ENCODE results near the gene CD101. TPM values are rescaled to one million over a fixed set of nuclear protein-coding genes. Genes with fewer than 3 reads are reported as not detected.

The CD101 gene
- total and polyA plus RNA-seq, 7 donors, result 0.03 to 1.0 (median 0.29) TPM; not detected in 1

DNA sequence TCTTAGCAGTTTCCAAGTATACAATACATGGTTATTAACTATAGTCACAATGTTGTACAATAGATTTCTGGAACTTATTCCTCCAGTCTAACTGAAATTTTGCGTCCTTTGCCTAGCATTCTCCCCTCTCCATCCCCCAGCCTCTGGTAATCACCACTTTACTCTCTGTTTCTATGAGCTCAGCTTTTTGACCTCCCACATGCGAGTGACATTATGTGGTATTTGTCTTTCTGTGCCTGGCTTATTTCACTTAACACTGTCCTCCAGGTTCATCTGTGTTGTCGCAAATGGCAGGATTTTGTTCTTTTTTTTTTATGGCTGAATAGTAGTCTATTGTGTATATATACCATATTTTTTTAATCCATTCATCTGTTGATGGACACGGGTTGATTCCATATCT, 43.9 kb upstream of the CD101 start:
- no peaks in the 10 kb centered on the region for H3K27me3 ChIP-seq (ENCODE audit: insufficient read depth in 3 of 3, low read length in 2 of 3)
- no peaks in the 10 kb centered on the region for H3K4me1 ChIP-seq
- DNase-seq, result no peak
- no peaks in the 10 kb centered on the region for H3K9me3 ChIP-seq
- TF ChIP-seq, protein P1, sequence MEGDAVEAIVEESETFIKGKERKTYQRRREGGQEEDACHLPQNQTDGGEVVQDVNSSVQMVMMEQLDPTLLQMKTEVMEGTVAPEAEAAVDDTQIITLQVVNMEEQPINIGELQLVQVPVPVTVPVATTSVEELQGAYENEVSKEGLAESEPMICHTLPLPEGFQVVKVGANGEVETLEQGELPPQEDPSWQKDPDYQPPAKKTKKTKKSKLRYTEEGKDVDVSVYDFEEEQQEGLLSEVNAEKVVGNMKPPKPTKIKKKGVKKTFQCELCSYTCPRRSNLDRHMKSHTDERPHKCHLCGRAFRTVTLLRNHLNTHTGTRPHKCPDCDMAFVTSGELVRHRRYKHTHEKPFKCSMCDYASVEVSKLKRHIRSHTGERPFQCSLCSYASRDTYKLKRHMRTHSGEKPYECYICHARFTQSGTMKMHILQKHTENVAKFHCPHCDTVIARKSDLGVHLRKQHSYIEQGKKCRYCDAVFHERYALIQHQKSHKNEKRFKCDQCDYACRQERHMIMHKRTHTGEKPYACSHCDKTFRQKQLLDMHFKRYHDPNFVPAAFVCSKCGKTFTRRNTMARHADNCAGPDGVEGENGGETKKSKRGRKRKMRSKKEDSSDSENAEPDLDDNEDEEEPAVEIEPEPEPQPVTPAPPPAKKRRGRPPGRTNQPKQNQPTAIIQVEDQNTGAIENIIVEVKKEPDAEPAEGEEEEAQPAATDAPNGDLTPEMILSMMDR (IDR thresholded peaks at IDR 0.05), result no peak
- WGBS, 3 donors, result 91 to 97% (median 96%) methylated on average over 4 of the region's 4 CpGs
- H3K4me3 ChIP-seq, result no peak overlapping the region
- H3K27ac ChIP-seq, result no peak overlapping the region
- no peak for ATAC-seq
- intact Hi-C loops (cut with DNase I), result no loop called here
- H3K36me3 ChIP-seq (ENCODE audit: insufficient read depth in 1 of 2, low read depth in 1 of 2), result no peaks in the 10 kb centered on the region

DNA sequence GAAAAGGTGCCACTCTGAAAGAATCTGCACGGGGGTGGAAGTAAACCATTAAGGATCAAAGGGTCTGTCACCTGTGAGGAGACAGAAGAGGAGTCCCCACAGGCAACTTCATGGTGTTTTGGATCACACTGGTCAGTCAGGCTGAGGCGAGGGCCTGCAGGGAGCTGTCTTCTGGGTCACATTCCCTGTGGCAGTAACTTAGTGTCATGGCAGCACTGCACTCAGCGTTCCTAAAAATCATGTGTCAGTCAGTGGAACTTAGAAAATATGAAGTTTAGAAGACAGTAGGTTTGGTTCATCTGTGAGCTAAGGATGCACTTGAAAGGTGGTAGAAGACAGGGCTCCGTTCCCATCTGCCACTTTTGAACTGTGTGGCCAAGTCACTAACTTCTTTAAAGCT, 43.5 kb upstream of the CD101 start:
- no peak for DNase-seq
- no peak for ATAC-seq
- Histone ChIP-seq H3K4me3 (no peak overlapping the region), H3K9me3 (no peaks in the 10 kb centered on the region), H3K4me1 (no peaks in the 10 kb centered on the region), H3K27ac (no peak overlapping the region), H3K36me3 (ENCODE audit: insufficient read depth in 1 of 2, low read depth in 1 of 2) (no peaks in the 10 kb centered on the region), H3K27me3 (ENCODE audit: insufficient read depth in 3 of 3, low read length in 2 of 3) (no peaks in the 10 kb centered on the region)
- TF ChIP-seq, protein P1 (IDR thresholded peaks at IDR 0.05), result no peak
- intact Hi-C loops (cut with DNase I), result no loop called here
- WGBS, 3 donors, result 83 to 84% (median 84%) methylated on average over 4 of the region's 4 CpGs

DNA sequence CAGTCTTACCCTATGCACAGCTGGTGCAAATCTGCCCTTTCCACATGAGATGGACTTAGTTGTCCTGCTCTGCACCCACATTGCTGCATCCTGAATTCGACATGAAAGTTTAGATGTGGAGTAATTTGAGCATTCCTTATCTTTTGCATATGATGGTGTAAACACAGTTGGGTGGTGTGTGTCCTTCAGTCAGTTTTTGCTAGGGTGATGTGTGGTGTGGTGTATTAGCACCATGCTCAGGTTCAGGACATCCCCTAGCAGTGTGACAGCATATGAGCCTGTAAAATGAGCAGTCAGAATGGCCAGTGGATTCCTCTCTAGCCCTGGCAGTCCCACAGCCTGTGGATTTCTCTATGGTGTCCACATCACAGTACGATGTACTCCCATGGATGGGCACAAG, 42.6 kb upstream of the CD101 start:
- Histone ChIP-seq H3K4me1 (no peaks in the 10 kb centered on the region), H3K4me3 (no peak overlapping the region), H3K9me3 (no peaks in the 10 kb centered on the region), H3K36me3 (ENCODE audit: insufficient read depth in 1 of 2, low read depth in 1 of 2) (no peaks in the 10 kb centered on the region), H3K27ac (no peak overlapping the region), H3K27me3 (ENCODE audit: insufficient read depth in 3 of 3, low read length in 2 of 3) (no peaks in the 10 kb centered on the region)
- intact Hi-C loops (cut with DNase I), result no loop called here
- TF ChIP-seq, protein P1 (IDR thresholded peaks at IDR 0.05), result no peak
- ATAC-seq, result no peak
- no peak for DNase-seq
- WGBS, 3 donors, result 75 to 88% (median 84%) methylated on average over 2 of the region's 2 CpGs

DNA sequence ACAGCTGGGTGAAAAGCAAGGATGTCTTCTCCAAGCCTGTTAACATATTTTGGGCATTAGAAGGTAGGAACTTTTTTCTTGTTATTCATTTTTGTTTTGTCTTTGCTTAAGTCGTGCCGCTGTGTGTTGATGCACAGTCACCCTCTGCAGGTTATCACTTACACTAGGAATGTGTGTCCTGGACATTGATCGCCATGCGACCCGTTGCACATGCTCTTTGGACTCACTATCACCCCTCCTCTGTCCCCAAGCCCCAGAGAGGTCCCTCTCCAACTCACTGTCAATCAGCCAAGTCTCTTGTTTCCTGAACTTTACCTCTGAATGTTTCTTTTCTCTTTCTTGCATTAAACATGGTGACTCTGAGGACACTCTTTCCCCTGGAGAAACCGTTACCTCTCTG, 40.0 kb upstream of the CD101 start:
- ATAC-seq (no peak), DNase-seq (no peak)
- Histone ChIP-seq H3K27me3 (ENCODE audit: insufficient read depth in 3 of 3, low read length in 2 of 3) (no peaks in the 10 kb centered on the region), H3K36me3 (ENCODE audit: insufficient read depth in 1 of 2, low read depth in 1 of 2) (no peaks in the 10 kb centered on the region), H3K4me3 (no peak overlapping the region), H3K27ac (no peak overlapping the region), H3K4me1 (no peaks in the 10 kb centered on the region), H3K9me3 (no peaks in the 10 kb centered on the region)
- TF ChIP-seq, protein P1 (IDR thresholded peaks at IDR 0.05), result no peak
- 66 to 83% (median 67%) methylated on average over 6 of the region's 6 CpGs for WGBS, 3 donors
- intact Hi-C loops (cut with DNase I), result no loop called here

DNA sequence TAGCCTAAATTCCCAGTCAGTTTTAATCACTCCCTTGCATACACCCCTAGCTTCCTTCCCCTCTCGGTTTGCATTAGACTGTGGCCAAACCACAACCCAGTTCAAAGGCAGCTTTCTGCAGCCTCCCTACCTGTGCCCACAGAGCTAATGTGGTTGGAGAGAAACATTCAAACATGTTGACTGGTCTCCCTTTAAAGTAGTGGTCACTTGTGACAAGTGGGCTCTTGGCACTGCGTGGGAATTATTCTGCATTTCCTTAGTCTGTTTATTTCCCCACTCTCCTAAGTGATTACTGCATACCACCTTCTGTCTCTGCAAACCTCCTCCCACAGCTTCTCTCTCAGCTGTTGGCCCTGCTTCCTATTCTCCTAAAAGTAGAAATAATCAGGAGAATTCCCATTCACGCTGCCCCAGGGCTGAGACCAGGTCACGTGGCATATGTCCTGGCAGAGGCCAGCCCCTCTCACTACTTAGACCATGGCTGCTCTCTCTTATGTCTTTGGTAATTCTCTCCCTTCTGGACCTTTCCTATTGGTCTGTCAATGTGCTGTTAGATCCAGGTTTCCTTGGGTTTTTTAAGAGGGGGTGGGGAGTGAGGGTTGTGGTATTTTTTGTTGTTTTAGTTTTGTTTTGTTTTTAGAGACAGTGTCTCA, 38.4 kb upstream of the CD101 start:
- Histone ChIP-seq H3K9me3 (no peaks in the 10 kb centered on the region), H3K27ac (no peak overlapping the region), H3K36me3 (ENCODE audit: insufficient read depth in 1 of 2, low read depth in 1 of 2) (no peaks in the 10 kb centered on the region), H3K4me3 (no peak overlapping the region), H3K27me3 (ENCODE audit: insufficient read depth in 3 of 3, low read length in 2 of 3) (no peaks in the 10 kb centered on the region), H3K4me1 (no peaks in the 10 kb centered on the region)
- ATAC-seq (no peak), DNase-seq (no peak)
- intact Hi-C loops (cut with DNase I), result no loop called here
- TF ChIP-seq, protein P1 (IDR thresholded peaks at IDR 0.05), result no peak
- 50 to 70% (median 55%) methylated on average over 4 of the region's 4 CpGs for WGBS, 3 donors

All from psoas muscle (tissue), 8 donors.